ENCODE measurements around the gene S100A13. TPM values are rescaled to one million over a fixed set of nuclear protein-coding genes. Genes with fewer than 3 reads are reported as not detected.

The S100A13 gene
- total RNA-seq, 2 donors from 2014 or later, result 224 to 284 TPM

DNA sequence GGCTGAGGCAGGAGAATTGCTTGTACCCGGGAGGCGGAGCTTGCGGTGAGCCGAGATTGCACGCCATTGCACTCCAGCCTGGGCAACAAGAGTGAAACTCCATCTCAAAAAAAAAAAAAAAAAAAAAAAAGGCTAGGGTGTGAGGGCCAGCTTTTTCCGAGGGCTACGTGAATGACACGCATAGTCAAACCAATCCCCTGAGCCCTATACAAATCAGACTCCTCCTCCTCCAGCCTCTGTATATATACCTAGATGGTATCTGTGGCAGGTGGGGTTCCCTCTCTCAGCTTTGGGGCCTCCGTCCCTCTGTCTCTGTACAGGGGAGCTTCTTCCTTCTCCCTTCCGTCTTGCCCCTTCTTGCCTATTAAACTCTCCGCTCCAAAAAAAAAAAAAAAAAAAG, 21.1 kb downstream of the S100A13 start:
- Histone ChIP-seq H3K4me1 (ENCODE audit: control insufficient read depth, insufficient read depth, low read length) (peaks cover 3% of the 10 kb centered on the region), H3K4me3 (ENCODE audit: low read length) (no peak overlapping the region), H3K9me3 (ENCODE audit: control insufficient read depth, low read length) (no peaks in the 10 kb centered on the region), H3K36me3 (ENCODE audit: control insufficient read depth, insufficient read depth, low read length) (peaks cover 40% of the 10 kb centered on the region), H3K9ac (ENCODE audit: extremely low read depth, low read length, poor library complexity, severe bottlenecking) (no peak overlapping the region), H3K27me3 (ENCODE audit: control insufficient read depth, insufficient read depth, low read length, poor library complexity, severe bottlenecking) (no peaks in the 10 kb centered on the region), H3K27ac (ENCODE audit: low read depth, low read length) (no peak overlapping the region)
- TF ChIP-seq, protein P1, sequence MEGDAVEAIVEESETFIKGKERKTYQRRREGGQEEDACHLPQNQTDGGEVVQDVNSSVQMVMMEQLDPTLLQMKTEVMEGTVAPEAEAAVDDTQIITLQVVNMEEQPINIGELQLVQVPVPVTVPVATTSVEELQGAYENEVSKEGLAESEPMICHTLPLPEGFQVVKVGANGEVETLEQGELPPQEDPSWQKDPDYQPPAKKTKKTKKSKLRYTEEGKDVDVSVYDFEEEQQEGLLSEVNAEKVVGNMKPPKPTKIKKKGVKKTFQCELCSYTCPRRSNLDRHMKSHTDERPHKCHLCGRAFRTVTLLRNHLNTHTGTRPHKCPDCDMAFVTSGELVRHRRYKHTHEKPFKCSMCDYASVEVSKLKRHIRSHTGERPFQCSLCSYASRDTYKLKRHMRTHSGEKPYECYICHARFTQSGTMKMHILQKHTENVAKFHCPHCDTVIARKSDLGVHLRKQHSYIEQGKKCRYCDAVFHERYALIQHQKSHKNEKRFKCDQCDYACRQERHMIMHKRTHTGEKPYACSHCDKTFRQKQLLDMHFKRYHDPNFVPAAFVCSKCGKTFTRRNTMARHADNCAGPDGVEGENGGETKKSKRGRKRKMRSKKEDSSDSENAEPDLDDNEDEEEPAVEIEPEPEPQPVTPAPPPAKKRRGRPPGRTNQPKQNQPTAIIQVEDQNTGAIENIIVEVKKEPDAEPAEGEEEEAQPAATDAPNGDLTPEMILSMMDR (conservative IDR thresholded peaks at IDR 0.05), result no peak
- H3K9me3 Mint-ChIP-seq, result no peaks in the 10 kb centered on the region
- peaks cover 25% of the 10 kb centered on the region for H3K4me1 Mint-ChIP-seq
- no peak overlapping the region for H3K4me3 Mint-ChIP-seq
- WGBS, 2 experiments (ENCODE audit: insufficient coverage in 1 of 2, insufficient read length in 1 of 2), result 94 to 96% methylated on average over 3 to 8 of the region's 11 CpGs
- peaks cover 32% of the 10 kb centered on the region for H3K36me3 Mint-ChIP-seq (ENCODE audit: low read depth)
- no peak for DNase-seq
- H3K27me3 Mint-ChIP-seq (ENCODE audit: insufficient read depth), result peaks cover 2% of the 10 kb centered on the region
- H3K27ac Mint-ChIP-seq, result no peak overlapping the region

DNA sequence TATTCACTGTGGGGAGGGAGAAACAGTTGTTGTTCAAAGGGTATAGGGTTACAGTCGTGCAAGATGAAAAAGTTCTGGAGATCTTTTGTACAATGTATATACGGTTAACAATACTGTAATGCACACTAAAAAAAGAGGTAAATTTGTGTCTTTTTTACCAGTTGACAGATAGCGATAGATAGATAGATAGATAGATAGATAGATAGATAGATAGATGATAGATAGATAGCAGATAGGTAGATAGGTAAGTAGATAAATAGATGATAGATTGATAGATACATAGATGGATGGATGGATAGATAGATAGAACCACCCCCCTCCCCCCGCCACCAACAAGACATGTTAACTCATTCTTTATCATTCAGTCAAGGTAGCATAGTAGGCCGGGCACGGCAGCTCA, 24.6 kb downstream of the S100A13 start:
- no peaks in the 10 kb centered on the region for H3K27me3 Mint-ChIP-seq (ENCODE audit: insufficient read depth)
- TF ChIP-seq, protein P1 (conservative IDR thresholded peaks at IDR 0.05), result no peak
- Histone ChIP-seq H3K27me3 (ENCODE audit: control insufficient read depth, insufficient read depth, low read length, poor library complexity, severe bottlenecking) (no peaks in the 10 kb centered on the region), H3K9ac (ENCODE audit: extremely low read depth, low read length, poor library complexity, severe bottlenecking) (no peak overlapping the region), H3K27ac (ENCODE audit: low read depth, low read length) (no peak overlapping the region), H3K4me3 (ENCODE audit: low read length) (no peak overlapping the region), H3K4me1 (ENCODE audit: control insufficient read depth, insufficient read depth, low read length) (no peaks in the 10 kb centered on the region), H3K9me3 (ENCODE audit: control insufficient read depth, low read length) (no peaks in the 10 kb centered on the region), H3K36me3 (ENCODE audit: control insufficient read depth, insufficient read depth, low read length) (peaks cover 27% of the 10 kb centered on the region)
- no peak overlapping the region for H3K27ac Mint-ChIP-seq
- DNase-seq, result no peak
- H3K4me1 Mint-ChIP-seq, result peaks cover 7% of the 10 kb centered on the region
- H3K9me3 Mint-ChIP-seq, result no peaks in the 10 kb centered on the region
- H3K36me3 Mint-ChIP-seq (ENCODE audit: low read depth), result peaks cover 29% of the 10 kb centered on the region
- 92 to 100% methylated on average over 3 to 5 of the region's 6 CpGs for WGBS, 2 experiments (ENCODE audit: insufficient coverage in 1 of 2, insufficient read length in 1 of 2)
- H3K4me3 Mint-ChIP-seq, result no peak overlapping the region

DNA sequence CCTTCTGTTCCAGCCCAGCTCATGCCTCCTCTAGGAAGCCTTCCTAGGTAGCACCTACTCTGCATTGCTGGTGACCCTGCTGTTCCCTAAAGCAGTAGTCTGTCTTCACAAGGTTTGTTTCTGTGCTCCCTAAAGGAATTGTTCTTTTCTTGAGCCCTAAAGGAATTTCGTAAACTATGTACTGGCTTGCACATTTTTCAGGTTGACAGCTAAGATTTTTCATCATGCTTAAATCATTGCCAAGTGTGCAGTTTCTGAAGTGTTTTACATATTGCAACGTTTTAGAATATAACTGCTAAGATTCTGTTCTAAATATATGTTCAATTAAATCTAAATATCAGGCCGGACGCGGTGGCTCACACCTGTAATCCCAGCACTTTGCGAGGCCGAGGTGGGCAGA, 27.5 kb downstream of the S100A13 start:
- H3K27ac ChIP-seq (ENCODE audit: low read depth, low read length), result no peak overlapping the region
- TF ChIP-seq, protein P1 (conservative IDR thresholded peaks at IDR 0.05), result no peak
- H3K4me1 Mint-ChIP-seq, result peaks cover 7% of the 10 kb centered on the region
- H3K27ac Mint-ChIP-seq, result no peak overlapping the region
- no peak overlapping the region for H3K9ac ChIP-seq (ENCODE audit: extremely low read depth, low read length, poor library complexity, severe bottlenecking)
- H3K36me3 ChIP-seq (ENCODE audit: control insufficient read depth, insufficient read depth, low read length), result peaks cover 1% of the 10 kb centered on the region
- H3K27me3 Mint-ChIP-seq (ENCODE audit: insufficient read depth), result no peaks in the 10 kb centered on the region
- no peaks in the 10 kb centered on the region for H3K9me3 Mint-ChIP-seq
- H3K4me1 ChIP-seq (ENCODE audit: control insufficient read depth, insufficient read depth, low read length), result no peaks in the 10 kb centered on the region
- H3K4me3 Mint-ChIP-seq, result no peak overlapping the region
- no peak for DNase-seq
- peaks cover 11% of the 10 kb centered on the region for H3K36me3 Mint-ChIP-seq (ENCODE audit: low read depth)
- no peaks in the 10 kb centered on the region for H3K27me3 ChIP-seq (ENCODE audit: control insufficient read depth, insufficient read depth, low read length, poor library complexity, severe bottlenecking)
- no peak overlapping the region for H3K4me3 ChIP-seq (ENCODE audit: low read length)
- WGBS, 2 experiments (ENCODE audit: insufficient coverage in 1 of 2, insufficient read length in 1 of 2), result 97 to 100% methylated on average over 1 to 6 of the region's 7 CpGs
- H3K9me3 ChIP-seq (ENCODE audit: control insufficient read depth, low read length), result no peaks in the 10 kb centered on the region

All from endodermal cell (in vitro differentiated cells).